WTC11 (cell line): ENCODE results near the gene GTSE1.

Experiments used
- CTCF ChIP-seq: fragments of 200-600 bp; IDR thresholded peaks from 2 replicates; pipeline ENCODE4 v1.8.0; 2022; ENCODE audit warnings: antibody characterized with exemption
- NR2C2 ChIP-seq: sonication (generic); formaldehyde crosslinking; IDR thresholded peaks from 2 replicates; pipeline ENCODE4 v1.8.0; 2022; ENCODE audit warnings: mild to moderate bottlenecking, missing genetic modification reagents
- TEAD1 ChIP-seq: sonication (generic); formaldehyde crosslinking; IDR thresholded peaks from 2 replicates; pipeline ENCODE4 v1.8.0; 2022; ENCODE audit warnings: mild to moderate bottlenecking, missing genetic modification reagents
- ZNF671 ChIP-seq: fragments of 250-450 bp; sonication (Bioruptor Pico); IDR thresholded peaks from 2 replicates; pipeline ENCODE4 v1.8.0; 2021; ENCODE audit warnings: mild to moderate bottlenecking
- TF ChIP-seq, protein P1 (sequence below): sonication (generic); formaldehyde crosslinking; IDR thresholded peaks from 2 replicates; pipeline ENCODE4 v1.8.0; 2022; ENCODE audit warnings: mild to moderate bottlenecking, missing genetic modification reagents

- TF ChIP-seq CTCF = no peak
- no peak for TF ChIP-seq NR2C2 (CRISPR knock-in tag)
- TF ChIP-seq, protein P1, sequence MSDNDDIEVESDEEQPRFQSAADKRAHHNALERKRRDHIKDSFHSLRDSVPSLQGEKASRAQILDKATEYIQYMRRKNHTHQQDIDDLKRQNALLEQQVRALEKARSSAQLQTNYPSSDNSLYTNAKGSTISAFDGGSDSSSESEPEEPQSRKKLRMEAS (CRISPR knock-in tag) = no peak
- TF ChIP-seq ZNF671 (CRISPR knock-in tag) = no peak
- TF ChIP-seq TEAD1 (CRISPR knock-in tag) = no peak
Measured at GRCh38 chr22:46380069-46380468, 83.4 kb downstream of the GTSE1 start.
